GM19467 (cell line): ENCODE results near the gene RTKN.

ENCODE experiments used
- ATAC-seq: cut with Tn5 transposase; IDR thresholded peaks from one replicate; pipeline ENCODE4 v1.9.1; 2021; ENCODE audit warnings: mild to moderate bottlenecking, moderate library complexity; ENCODE audit not compliant: unreplicated experiment

RTKN gene

GRCh38 chr2:74387346-74387745, 54.4 kb downstream of the RTKN start:
- ATAC-seq: no peak

DNA sequence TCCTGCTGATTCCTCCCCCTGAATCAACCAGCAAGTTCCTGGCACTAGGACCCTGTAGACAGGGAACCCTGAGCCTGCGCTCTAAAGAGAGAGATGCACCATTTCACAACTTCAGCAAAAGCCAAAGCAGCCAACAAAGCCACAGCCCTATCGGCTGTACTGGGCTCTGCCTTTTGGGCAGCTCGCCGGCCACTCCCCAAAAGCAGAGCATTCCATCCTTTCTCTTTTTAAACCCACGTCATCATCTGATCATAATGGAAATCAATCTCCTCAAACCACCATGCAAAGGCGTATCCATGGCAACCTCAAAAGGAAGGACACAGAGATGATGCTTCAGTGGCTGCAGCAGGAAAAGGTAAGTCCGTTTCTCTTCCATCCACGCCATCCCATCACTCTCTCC, 56.3 kb downstream of the RTKN start:
- ATAC-seq: no peak

DNA sequence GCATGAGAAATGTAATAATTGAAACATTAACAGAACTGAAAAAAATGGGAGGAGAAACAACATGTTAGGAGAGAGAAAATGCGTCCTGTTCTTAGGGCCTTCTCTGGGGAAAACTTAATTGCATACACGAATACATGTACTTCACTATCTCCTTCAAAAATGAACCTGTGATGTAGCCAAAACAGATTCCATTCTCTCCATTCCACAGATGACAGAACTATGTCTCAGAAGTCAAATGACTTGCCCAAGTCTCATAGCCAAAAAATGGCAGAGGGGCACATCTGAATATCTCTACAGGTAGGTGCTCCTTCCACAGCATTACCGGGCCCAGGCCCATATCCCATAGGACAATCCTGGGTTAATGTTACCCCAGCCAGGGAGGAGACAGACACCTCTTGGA, 57.7 kb downstream of the RTKN start:
- ATAC-seq: no peak

- ATAC-seq: no peak
Observed at GRCh38 chr2:74383254-74383653, 58.5 kb downstream of the RTKN start.

DNA sequence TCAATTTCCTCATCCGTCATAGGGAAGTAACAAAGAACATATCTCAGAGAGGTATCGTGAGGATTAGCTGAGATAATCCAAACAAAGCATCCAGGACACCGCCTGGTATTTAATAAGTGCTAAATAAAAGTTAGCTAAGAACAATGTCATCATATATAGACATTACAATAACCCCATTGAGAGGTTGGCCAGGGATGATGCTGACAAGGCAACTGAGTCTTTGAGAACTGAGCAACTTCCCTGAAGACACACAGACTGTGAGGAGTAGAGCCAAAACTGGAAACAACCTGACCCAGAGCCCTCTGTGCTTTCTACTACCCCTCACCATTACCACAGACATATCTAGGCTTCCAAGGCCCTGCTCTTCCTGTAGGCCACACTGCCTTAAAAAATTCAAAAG, 60.0 kb downstream of the RTKN start:
- ATAC-seq: no peak

DNA sequence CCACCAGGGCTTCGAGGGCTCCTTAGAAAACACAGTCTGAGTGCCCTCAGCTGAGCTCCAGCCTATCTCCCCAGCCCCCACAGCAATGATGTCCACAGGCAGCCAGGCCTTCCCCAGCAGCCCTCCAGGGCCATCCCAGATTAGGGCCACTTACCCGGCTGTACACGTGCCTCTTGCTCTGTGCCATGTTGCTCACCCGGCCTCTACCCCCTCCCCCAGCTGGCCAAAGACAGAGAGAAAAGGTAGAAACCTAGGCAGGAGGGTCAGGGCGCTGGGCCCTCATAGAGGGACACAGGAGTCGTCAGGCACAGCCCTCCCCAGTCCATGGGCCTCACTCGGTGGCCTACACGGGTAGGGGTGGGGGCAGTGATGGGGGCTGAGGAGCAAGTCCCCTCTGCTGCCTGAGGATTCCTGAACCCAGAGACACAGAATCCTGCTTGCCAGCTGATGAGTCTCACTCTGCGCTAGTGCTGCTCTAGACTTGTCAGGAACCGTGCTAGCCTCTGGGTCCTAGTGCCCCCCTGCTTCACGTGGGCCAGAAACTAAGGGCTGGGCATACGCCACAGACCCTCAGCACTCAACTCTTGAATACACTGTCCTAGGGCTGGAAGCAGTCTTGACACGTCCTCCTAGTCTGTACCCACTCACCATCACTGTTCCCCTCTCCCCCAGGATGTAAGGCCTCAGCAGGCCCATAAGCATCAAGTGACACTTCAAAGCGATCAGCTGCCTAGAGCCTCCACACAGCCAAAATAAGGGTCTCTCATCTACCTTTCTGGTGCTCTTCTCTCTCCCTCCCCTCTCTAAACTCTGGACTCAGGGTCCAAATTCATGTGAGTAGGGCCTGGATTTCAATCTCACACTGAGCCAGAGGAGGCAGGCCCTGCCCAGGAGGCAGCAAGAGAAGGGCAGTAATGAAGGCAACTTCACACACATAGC, 61.6 kb downstream of the RTKN start, which contains the start of gene DCTN1:
TSS of gene DCTN1 (minus strand) at position 461 of the 939 bp plus-strand sequence. CDS start at position 187, 274 bp downstream.
- no peak for ATAC-seq

GRCh38 chr2:74378007-74378406, 63.7 kb downstream of the RTKN start:
- no peak for ATAC-seq

DNA sequence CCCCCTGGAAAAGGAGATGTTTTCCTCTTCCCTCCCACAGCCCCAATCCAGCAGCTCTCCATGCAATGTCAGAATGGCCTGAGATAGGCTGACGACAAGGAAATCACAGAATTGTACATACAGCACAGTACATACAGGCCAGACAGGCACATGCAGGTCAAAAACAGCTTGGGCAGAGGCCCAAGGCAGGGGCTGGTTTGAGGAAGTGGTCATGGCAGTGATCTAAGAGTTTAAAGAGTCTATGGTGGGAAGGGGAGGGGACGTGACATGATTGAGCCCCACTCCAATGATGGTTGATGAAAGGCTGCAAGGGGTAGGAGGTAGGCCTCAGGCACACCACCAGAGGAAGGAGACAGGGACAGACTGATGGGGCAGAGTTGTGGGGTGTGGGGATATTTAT, 65.9 kb downstream of the RTKN start:
- no peak for ATAC-seq
